Adrenal gland (tissue), 5 donors: ENCODE measurements around the gene PTCH2.
"Not testable (repeated sequence)": the region's sequence is repeated elsewhere in the genome, so short reads cannot be mapped to it uniquely, and the experiment has no call there.

Source experiments
- CTCF ChIP-seq, 6 experiments: fragments of 450-650 bp in 4 of 6; fragments of 200-600 bp in 2 of 6; sonication (generic) in 1 of 6; IDR thresholded peaks; 1 replicate in 5 of 6; 2 replicates in 1 of 6; pipeline versions ENCODE4 v1.5.1 to v1.8.0; 2016 to 2021; ENCODE audit warnings: antibody characterized with exemption in 6 of 6, mild to moderate bottlenecking in 2 of 6, moderate library complexity in 1 of 6
- POLR2A ChIP-seq, 2 donors: fragments of 450-650 bp; IDR thresholded peaks; one replicate each; pipeline ENCODE4 v1.6.1; 2017; ENCODE audit warnings: antibody characterized with exemption in 2 of 2, mild to moderate bottlenecking in 2 of 2, moderate library complexity in 1 of 2
- donor health status: DM: no; HTN: no; CAD: no.

GRCh38 chr1:44824392-44824791 lies 18.7 kb downstream of the PTCH2 start:
- not testable (repeated sequence) for TF ChIP-seq POLR2A, CTCF (IDR thresholded peaks at IDR 0.05)
